Kidney tubule cell (primary cell): ENCODE measurements around the gene LANCL3.

Experiments
- DNase-seq: peaks from one replicate; pipeline ENCODE4 v3.0.0-alpha.2; 2018; ENCODE audit warnings: low spot score

LANCL3 gene

GRCh38 chrX:37684426-37684825, 113.0 kb downstream of the LANCL3 start:
- DNase-seq: no peak

GRCh38 chrX:37684973-37685372, 113.5 kb downstream of the LANCL3 start:
- no peak for DNase-seq

GRCh38 chrX:37685381-37686359, 114.2 kb downstream of the LANCL3 start, which contains the start of gene XK:
XK (plus strand) TSS chrX:37685791; CDS start chrX:37685962, 171 bp downstream.
- peak; percentile 59 for DNase-seq

- no peak for DNase-seq
Observed at GRCh38 chrX:37686369-37686995, 115.0 kb downstream of the LANCL3 start.

- DNase-seq: no peak
Observed at GRCh38 chrX:37686996-37687395, 115.5 kb downstream of the LANCL3 start.

- no peak for DNase-seq
Observed at GRCh38 chrX:37690119-37690518, 118.7 kb downstream of the LANCL3 start.

GRCh38 chrX:37692918-37693317, 121.5 kb downstream of the LANCL3 start:
- no peak for DNase-seq

- no peak for DNase-seq
Observed at GRCh38 chrX:37697169-37697760, 125.8 kb downstream of the LANCL3 start.

- DNase-seq: no peak
Observed at GRCh38 chrX:37701588-37701987, 130.1 kb downstream of the LANCL3 start.

- no peak for DNase-seq
Observed at GRCh38 chrX:37711991-37712390, 140.5 kb downstream of the LANCL3 start.

- DNase-seq: no peak
Observed at GRCh38 chrX:37712458-37712857, 141.0 kb downstream of the LANCL3 start.

GRCh38 chrX:37714479-37714878, 143.0 kb downstream of the LANCL3 start:
- no peak for DNase-seq

- no peak for DNase-seq
Observed at GRCh38 chrX:37716602-37717001, 145.1 kb downstream of the LANCL3 start.

- DNase-seq: no peak
Observed at GRCh38 chrX:37717708-37718107, 146.2 kb downstream of the LANCL3 start.

- DNase-seq: no peak
Observed at GRCh38 chrX:37722595-37722994, 151.1 kb downstream of the LANCL3 start.

- no peak for DNase-seq
Observed at GRCh38 chrX:37726346-37726745, 154.9 kb downstream of the LANCL3 start.
